Measurements from ENCODE around the gene UBR3. TPM values are rescaled to one million over a fixed set of nuclear protein-coding genes. Genes with fewer than 3 reads are reported as not detected.
"Not testable (repeated sequence)": the region's sequence is repeated elsewhere in the genome, so short reads cannot be mapped to it uniquely, and the experiment has no call there.

Gene UBR3
- total RNA-seq, 1 experiment from 2014 or later = 9.3 TPM

DNA sequence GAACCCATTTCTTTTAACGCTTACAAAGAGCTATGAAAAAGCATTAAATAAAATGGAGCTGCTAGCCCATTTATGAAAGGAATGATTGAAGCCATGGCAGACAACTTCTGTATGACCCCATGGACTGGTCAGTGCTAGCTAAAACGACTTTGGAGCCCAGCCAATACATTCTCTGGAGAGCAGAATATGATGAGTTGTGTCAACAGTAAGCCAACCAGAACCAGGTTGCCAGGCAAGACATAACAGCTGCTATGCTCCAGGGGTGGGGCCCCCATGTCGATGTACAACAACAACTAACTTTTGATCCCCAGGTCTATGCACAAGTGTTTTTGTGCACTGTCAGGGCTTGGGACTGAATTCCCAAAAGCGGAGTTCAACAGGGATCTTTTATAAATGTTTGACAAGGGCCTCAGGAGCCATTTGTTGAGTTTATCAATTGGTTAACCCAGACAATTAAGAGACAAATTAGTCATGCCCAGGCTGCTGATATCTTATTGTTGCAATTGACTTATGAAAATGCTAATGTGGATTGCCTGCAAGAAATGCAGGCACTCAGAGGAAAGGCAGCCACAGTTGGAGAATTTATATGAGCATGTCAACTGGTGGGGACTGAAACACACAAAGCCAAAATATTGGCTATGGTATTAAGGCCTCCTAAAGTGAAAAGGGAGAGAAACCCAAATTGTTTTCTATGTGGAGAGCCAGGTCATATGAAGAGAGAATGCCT is 286.1 kb downstream of the UBR3 start:
- no peaks in the 10 kb centered on the region; the same call in 1 of the 2 replicates for H3K27me3 ChIP-seq (ENCODE audit: control insufficient read depth, insufficient read depth, low read length)
- no peak for DNase-seq
- no peaks in the 10 kb centered on the region for H3K36me3 ChIP-seq (replicated peaks; ENCODE audit: control insufficient read depth, insufficient read depth, low read length)
- no peak overlapping the region for H3K4me3 ChIP-seq (ENCODE audit: insufficient read depth, low read depth, low read length)

DNA sequence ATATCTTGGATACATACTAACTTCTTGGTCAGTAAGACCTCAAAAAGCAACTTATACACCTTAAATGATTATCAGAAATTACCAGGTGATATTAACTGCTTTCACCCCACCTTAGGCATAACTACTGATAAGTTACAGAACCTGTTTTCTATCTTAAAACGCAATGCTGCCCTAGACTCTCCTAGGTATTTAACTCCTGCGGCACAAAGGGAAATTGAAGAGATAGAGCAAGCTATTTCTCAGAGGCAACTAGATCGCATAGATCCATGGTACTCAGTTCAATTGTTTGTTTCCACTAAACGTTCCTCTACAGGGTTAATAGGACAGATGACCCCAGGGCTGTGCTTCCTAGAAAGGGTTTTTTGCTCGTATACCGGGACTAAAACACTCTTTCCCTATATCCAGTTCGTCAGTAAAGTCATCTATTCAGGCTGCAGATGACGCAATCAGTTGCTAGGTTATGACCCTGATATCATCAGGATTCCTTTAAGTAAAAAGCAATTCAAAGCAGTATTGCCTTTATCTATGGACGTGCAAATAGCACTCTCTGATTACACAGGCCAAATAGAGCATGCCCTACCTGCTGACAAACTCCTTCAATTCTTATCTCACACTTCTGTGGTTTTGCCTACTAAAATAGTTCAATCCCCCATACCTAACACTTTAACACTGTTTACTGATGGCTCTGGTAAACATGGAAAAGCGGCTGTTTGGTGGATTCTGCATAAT is 288.4 kb downstream of the UBR3 start:
- Histone ChIP-seq H3K4me3 (ENCODE audit: insufficient read depth, low read depth, low read length) (no peak overlapping the region), H3K36me3 (replicated peaks; ENCODE audit: control insufficient read depth, insufficient read depth, low read length) (no peaks in the 10 kb centered on the region), H3K27me3 (ENCODE audit: control insufficient read depth, insufficient read depth, low read length) (no peaks in the 10 kb centered on the region; the same call in 1 of the 2 replicates)
- no peak for DNase-seq

DNA sequence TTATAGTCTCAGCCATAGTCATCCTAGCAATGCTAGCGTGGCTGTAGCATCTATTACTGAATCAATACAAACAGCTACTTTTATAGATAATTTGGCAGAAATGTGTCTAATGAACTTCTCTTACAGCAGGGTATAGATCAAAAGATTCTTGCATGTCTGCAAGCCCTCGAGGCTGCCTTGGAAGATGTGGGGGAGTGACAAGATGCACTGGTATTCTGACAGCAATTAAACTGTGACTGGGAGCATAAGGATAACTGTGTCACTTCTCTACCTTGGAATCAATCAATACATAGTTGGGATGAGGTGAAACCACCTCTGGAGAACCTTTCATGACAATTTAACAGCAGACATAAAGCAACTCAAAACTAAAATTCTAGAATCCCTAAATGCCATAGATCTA is 291.4 kb downstream of the UBR3 start:
- DNase-seq = no peak
- no peaks in the 10 kb centered on the region for H3K36me3 ChIP-seq (replicated peaks; ENCODE audit: control insufficient read depth, insufficient read depth, low read length)
- H3K27me3 ChIP-seq (ENCODE audit: control insufficient read depth, insufficient read depth, low read length) = no peaks in the 10 kb centered on the region; the same call in 1 of the 2 replicates
- H3K4me3 ChIP-seq (ENCODE audit: insufficient read depth, low read depth, low read length) = no peak overlapping the region

DNA sequence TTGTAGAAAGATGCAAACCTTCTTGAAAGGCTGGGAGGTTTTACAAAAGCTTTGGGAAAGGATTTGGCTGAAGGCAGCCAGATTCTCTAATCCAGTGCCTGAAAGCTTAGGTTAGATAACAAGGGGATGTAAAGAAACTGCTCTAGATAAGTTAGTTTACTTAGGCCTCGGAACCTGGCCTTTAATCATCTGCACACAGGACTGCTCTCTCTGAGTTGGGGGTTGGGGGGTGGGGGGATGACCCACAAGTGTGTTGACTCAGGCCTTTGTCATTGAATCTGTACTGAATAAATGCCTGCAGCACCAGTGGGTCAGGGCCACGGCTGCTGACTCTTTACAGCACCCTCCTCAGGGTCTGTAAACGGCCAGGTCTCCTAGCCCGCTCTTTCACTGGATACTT is 292.1 kb downstream of the UBR3 start:
- H3K36me3 ChIP-seq (replicated peaks; ENCODE audit: control insufficient read depth, insufficient read depth, low read length); DNase-seq; H3K27me3 ChIP-seq (ENCODE audit: control insufficient read depth, insufficient read depth, low read length); H3K4me3 ChIP-seq (ENCODE audit: insufficient read depth, low read depth, low read length): not testable (repeated sequence)

DNA sequence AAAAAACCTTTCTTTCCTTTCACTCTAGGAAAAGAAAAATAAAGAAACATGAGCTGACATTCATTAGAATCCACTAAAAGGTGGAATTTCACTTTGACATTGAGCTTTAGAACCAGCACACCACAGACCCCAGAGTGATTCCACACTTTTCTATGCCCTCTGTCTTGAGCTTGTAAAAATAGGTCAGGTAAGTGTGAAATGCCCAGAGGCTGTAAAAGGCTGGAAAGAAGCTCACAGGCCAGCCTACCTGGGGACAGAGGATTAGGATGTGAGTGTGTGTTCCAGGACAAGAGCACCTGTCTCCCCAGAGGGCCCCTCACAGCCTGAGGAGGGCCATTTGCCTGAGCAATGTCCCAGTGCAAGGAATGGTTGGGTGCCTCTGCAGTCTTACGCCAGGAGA is 294.4 kb downstream of the UBR3 start:
- no peak for DNase-seq
- no peak overlapping the region for H3K4me3 ChIP-seq (ENCODE audit: insufficient read depth, low read depth, low read length)

DNA sequence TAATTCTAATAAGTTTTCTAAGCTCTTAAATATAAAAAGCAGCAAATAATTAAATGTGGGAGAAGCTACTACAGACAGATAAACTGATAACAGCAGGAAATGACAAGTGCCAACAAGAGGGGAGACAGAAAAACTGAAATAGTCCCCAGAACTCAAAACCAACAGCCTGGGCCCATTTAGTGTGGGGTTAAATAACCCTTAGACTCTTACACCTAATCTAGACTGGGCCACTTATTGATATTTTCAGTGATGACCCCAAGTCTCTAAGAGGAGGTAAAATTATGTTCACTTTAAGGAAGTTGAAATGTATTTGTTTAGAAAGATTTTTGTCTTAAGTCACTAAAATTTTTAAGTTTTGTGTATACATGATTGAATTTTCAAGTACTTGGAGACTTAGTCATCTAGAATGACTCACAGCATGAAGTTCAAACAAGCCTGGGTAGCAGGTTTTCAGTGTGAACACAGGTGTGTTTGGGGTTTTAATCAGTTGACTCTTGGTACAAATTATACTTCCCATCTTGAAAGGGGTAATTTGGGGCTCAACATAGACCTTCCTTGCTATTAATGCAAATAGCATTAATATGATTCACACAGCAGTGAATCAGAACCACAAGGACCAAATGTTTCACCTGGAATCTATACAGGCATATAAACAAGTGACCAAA is 295.8 kb downstream of the UBR3 start:
- DNase-seq = no peak
- Histone ChIP-seq H3K27me3 (ENCODE audit: control insufficient read depth, insufficient read depth, low read length) (no peaks in the 10 kb centered on the region; the same call in 1 of the 2 replicates), H3K4me3 (ENCODE audit: insufficient read depth, low read depth, low read length) (no peak overlapping the region), H3K36me3 (replicated peaks; ENCODE audit: control insufficient read depth, insufficient read depth, low read length) (no peaks in the 10 kb centered on the region)

More for the DNA sequence above, 294.4 kb downstream of the UBR3 start:
- Histone ChIP-seq H3K36me3 (replicated peaks; ENCODE audit: control insufficient read depth, insufficient read depth, low read length) (no peaks in the 10 kb centered on the region), H3K27me3 (ENCODE audit: control insufficient read depth, insufficient read depth, low read length) (no peaks in the 10 kb centered on the region; the same call in 1 of the 2 replicates)

DNA sequence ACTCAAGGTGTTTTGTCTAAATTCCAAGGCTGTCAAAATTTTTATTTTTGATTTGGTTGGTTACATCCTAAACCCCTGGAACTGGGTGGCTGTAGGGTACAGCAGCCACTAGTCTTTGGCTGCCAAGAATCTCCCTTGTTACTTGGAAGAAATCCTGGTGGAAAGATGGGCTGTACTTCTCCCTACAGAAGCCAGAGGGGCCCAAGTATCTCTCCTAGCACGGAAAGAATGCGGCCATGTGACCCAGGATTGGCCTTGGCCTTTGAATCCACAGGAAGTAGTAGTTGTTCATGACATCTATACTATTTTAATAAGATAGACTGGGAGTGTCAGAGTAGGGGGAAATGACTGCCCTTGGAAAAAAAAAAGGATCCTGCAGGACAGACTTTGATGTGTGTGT is 296.3 kb downstream of the UBR3 start:
- Histone ChIP-seq H3K27me3 (ENCODE audit: control insufficient read depth, insufficient read depth, low read length) (no peaks in the 10 kb centered on the region; the same call in 1 of the 2 replicates), H3K36me3 (replicated peaks; ENCODE audit: control insufficient read depth, insufficient read depth, low read length) (no peaks in the 10 kb centered on the region), H3K4me3 (ENCODE audit: insufficient read depth, low read depth, low read length) (no peak overlapping the region)
- DNase-seq = no peak

DNA sequence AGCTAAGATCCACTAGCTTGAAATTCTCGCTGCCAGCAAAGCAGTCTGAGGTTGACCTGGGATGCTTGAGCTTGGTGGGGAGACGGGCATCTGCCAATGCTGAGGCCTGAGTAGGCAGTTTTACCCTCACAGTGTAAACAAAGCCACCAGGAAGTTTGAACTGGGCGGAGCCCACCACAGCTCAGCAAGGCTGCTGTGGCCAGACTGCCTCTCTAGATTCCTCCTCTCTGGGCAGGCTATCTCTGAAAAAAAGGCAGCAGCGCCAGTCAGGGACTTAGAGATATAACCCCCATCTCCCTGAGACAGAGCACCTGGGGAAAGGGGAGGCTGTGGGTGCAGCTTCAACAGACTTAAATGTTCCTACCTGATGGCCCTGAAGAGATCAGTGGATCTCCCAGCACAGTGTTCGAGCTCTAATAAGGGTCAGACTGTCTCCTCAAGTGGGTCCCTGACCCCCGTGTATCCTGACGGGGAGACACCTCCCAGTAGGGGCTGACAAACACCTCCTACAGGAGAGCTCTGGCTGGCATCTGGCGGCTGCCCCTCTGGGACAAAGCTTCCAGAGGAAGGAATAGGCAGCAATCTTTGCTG is 299.0 kb downstream of the UBR3 start:
- H3K4me3 ChIP-seq (ENCODE audit: insufficient read depth, low read depth, low read length); H3K36me3 ChIP-seq (replicated peaks; ENCODE audit: control insufficient read depth, insufficient read depth, low read length); H3K27me3 ChIP-seq (ENCODE audit: control insufficient read depth, insufficient read depth, low read length); DNase-seq: not testable (repeated sequence)

Other genes with a start within 250 kb of the UBR3 start
- gene PPIG, start 243.1 kb upstream of the UBR3 start, total RNA-seq (2014; rRNA removed; shearing (Covaris generic)) = 25.6 and 44.8 TPM in 2 replicates
- gene CFAP210, start 133.0 kb upstream of the UBR3 start, total RNA-seq (2014; rRNA removed; shearing (Covaris generic)) = 0.28 TPM in 1 of 2 replicates, not detected in the other
- gene PHOSPHO2, start 133.0 kb upstream of the UBR3 start, total RNA-seq (2014; rRNA removed; shearing (Covaris generic)) = 2.4 and 3.8 TPM in 2 replicates
- gene KLHL23, start 93.6 kb upstream of the UBR3 start, total RNA-seq (2014; rRNA removed; shearing (Covaris generic)) = 52.3 and 57.0 TPM in 2 replicates
- gene SSB, start 28.6 kb upstream of the UBR3 start, total RNA-seq (2014; rRNA removed; shearing (Covaris generic)) = 110 and 169 TPM in 2 replicates
- 61.5 and 80.7 TPM in 2 replicates for gene METTL5, start 2.5 kb upstream of the UBR3 start, total RNA-seq (2014; rRNA removed; shearing (Covaris generic))

Data from H7 (cell line).